Nephron progenitor cell (in vitro differentiated cells): ENCODE measurements around the gene CEACAM18.

Source experiments
- DNase-seq: peaks from one replicate; pipeline ENCODE4 v3.0.0; 2021
- H3K27ac Mint-ChIP-seq: 2 replicates; pipeline ENCODE4 v1.8.0; 2021; ENCODE audit warnings: mild to moderate bottlenecking, moderate library complexity, mixed read lengths
- H3K27me3 Mint-ChIP-seq: 2 replicates; pipeline ENCODE4 v1.8.0; 2021; ENCODE audit warnings: mild to moderate bottlenecking, low read depth, mixed read lengths; ENCODE audit not compliant: poor library complexity
- H3K36me3 Mint-ChIP-seq: 2 replicates; pipeline ENCODE4 v1.8.0; 2021; ENCODE audit warnings: low read depth, mixed read lengths
- H3K4me1 Mint-ChIP-seq: 2 replicates; pipeline ENCODE4 v1.8.0; 2021; ENCODE audit warnings: mixed read lengths
- H3K4me3 Mint-ChIP-seq: 2 replicates; pipeline ENCODE4 v1.8.0; 2021; ENCODE audit warnings: mild to moderate bottlenecking, moderate library complexity, mixed read lengths
- H3K9me3 Mint-ChIP-seq: 2 replicates; pipeline ENCODE4 v1.8.0; 2021; ENCODE audit warnings: mild to moderate bottlenecking, moderate library complexity, mixed read lengths
- CTCF ChIP-seq: fragments of 200-600 bp; sonication (generic); IDR thresholded peaks from 2 replicates; pipeline ENCODE4 v1.5.0; 2021; ENCODE audit warnings: antibody characterized with exemption

Gene CEACAM18

GRCh38 chr19:51521781-51522180, 43.4 kb downstream of the CEACAM18 start:
- Mint-ChIP-seq H3K27me3 (peaks cover under 1% of the 10 kb centered on the region), H3K4me3 (no peak overlapping the region), H3K9me3 (peaks cover 61% of the 10 kb centered on the region), H3K27ac (no peak overlapping the region), H3K36me3 (peaks cover 5% of the 10 kb centered on the region), H3K4me1 (no peaks in the 10 kb centered on the region)
- no peak for DNase-seq
- no peak for TF ChIP-seq CTCF

- H3K4me1 Mint-ChIP-seq = no peaks in the 10 kb centered on the region
- H3K36me3 Mint-ChIP-seq = no peaks in the 10 kb centered on the region
- no peaks in the 10 kb centered on the region for H3K27me3 Mint-ChIP-seq
- no peak overlapping the region for H3K4me3 Mint-ChIP-seq
- H3K27ac Mint-ChIP-seq = no peak overlapping the region
- peaks cover 62% of the 10 kb centered on the region for H3K9me3 Mint-ChIP-seq
- no peak for TF ChIP-seq CTCF
- DNase-seq = no peak
Observed at GRCh38 chr19:51524666-51525264, 46.4 kb downstream of the CEACAM18 start.

GRCh38 chr19:51525651-51526050, 47.3 kb downstream of the CEACAM18 start:
- Mint-ChIP-seq H3K9me3 (peaks cover 69% of the 10 kb centered on the region), H3K36me3 (no peaks in the 10 kb centered on the region), H3K27me3 (no peaks in the 10 kb centered on the region)

GRCh38 chr19:51529301-51529700, 51.0 kb downstream of the CEACAM18 start:
- peaks cover 67% of the 10 kb centered on the region for H3K9me3 Mint-ChIP-seq
- no peak for TF ChIP-seq CTCF
- no peaks in the 10 kb centered on the region for H3K4me1 Mint-ChIP-seq
- H3K4me3 Mint-ChIP-seq = no peak overlapping the region
- H3K27ac Mint-ChIP-seq = no peak overlapping the region
- DNase-seq = no peak
- no peaks in the 10 kb centered on the region for H3K27me3 Mint-ChIP-seq
- no peaks in the 10 kb centered on the region for H3K36me3 Mint-ChIP-seq

More at GRCh38 chr19:51525651-51526050, 47.3 kb downstream of the CEACAM18 start:
- Mint-ChIP-seq H3K27ac (no peak overlapping the region), H3K4me1 (no peaks in the 10 kb centered on the region), H3K4me3 (no peak overlapping the region)
- no peak for DNase-seq
- TF ChIP-seq CTCF = no peak

- no peaks in the 10 kb centered on the region for H3K27me3 Mint-ChIP-seq
- no peaks in the 10 kb centered on the region for H3K36me3 Mint-ChIP-seq
- DNase-seq = no peak
- TF ChIP-seq CTCF = no peak
- H3K4me3 Mint-ChIP-seq = no peak overlapping the region
- H3K9me3 Mint-ChIP-seq = peaks cover 64% of the 10 kb centered on the region
- no peaks in the 10 kb centered on the region for H3K4me1 Mint-ChIP-seq
- no peak overlapping the region for H3K27ac Mint-ChIP-seq
Observed at GRCh38 chr19:51530616-51531015, 52.3 kb downstream of the CEACAM18 start.
